HCT116 (cell line): Measurements from ENCODE around the gene ZEB2. TPM values are rescaled to one million over a fixed set of nuclear protein-coding genes. Genes with fewer than 3 reads are reported as not detected.

Source experiments
- ATAC-seq: fragments of 200-7000 bp; cut with Tn5 transposase; 2 replicates; pipeline ENCODE4 v1.9.1; 2020; ENCODE audit warnings: mild to moderate bottlenecking, moderate library complexity
- BruUV-seq: library from RNA; stranded (reverse); fragments of 400-500 nt; replicated peaks from 2 replicates; lab custom pipeline; 2021; lab: Mats Ljungman, UMichigan
- CTCF ChIA-PET: fragments of 300-600 bp; sonication (Branson Sonifier 250); formaldehyde crosslinking; loops from one replicate; lab custom pipeline; 2021; ENCODE audit warnings: antibody characterized with exemption; lab: Charles Lee
- POLR2A ChIA-PET: fragments of 300-600, 350-600 bp; sonication (Branson Sonifier 250); formaldehyde crosslinking; loops from one replicate; lab custom pipeline; 2021; ENCODE audit warnings: antibody characterized with exemption; lab: Charles Lee
- RAD21 ChIA-PET, 2 experiments: fragments of 300-600 bp; sonication (Branson Sonifier 250); formaldehyde crosslinking; loops; one replicate each; lab custom pipeline; 2023; ENCODE audit warnings: low total read pairs in 2 of 2; ENCODE audit not compliant: uncharacterized antibody in 2 of 2, unreplicated experiment in 2 of 2, low non-redundant PET in 1 of 2; lab: Charles Lee
- DNase-seq: peaks from one replicate; pipeline ENCODE4 v3.0.0-alpha.2; 2010; ENCODE audit warnings: low read depth, low spot score
- H2AFZ ChIP-seq: fragments of 200-600 bp; shearing (Covaris generic), sonication (generic); 2 replicates; pipeline ENCODE4 v1.6.1; 2017; ENCODE audit warnings: low read depth, mixed run types, mixed read lengths, antibody characterized with exemption, low read length; ENCODE audit not compliant: poor library complexity, severe bottlenecking
- H3K27ac ChIP-seq: 2 replicates; pipeline ENCODE4 v1.5.1; 2012; ENCODE audit warnings: low read depth, low read length
- H3K27me3 ChIP-seq: fragments of 200-600 bp; sonication (generic); 2 replicates; pipeline ENCODE4 v1.6.1; 2016; ENCODE audit warnings: mixed run types, low read length, mixed read lengths; ENCODE audit not compliant: insufficient read depth
- H3K36me3 ChIP-seq, 2 experiments: fragments of 200-500 bp in 1 of 2; fragments of 200-600 bp in 1 of 2; sonication (Bioruptor generic) in 1 of 2; sonication (generic) in 1 of 2; 2 replicates each; pipeline versions ENCODE4 v1.5.1 to v1.6.1; 2014 to 2016; ENCODE audit warnings: low read length in 2 of 2, inconsistent platforms in 1 of 2, mixed read lengths in 1 of 2, mixed run types in 1 of 2; ENCODE audit not compliant: insufficient read depth in 2 of 2, control insufficient read depth in 1 of 2
- H3K4me1 ChIP-seq, 2 experiments: fragments of 200-600 bp in 1 of 2; sonication (generic) in 1 of 2; 2 replicates each; pipeline versions ENCODE4 v1.5.1 to v1.6.1; 2012 to 2017; ENCODE audit warnings: low read length in 2 of 2, inconsistent platforms in 1 of 2, mild to moderate bottlenecking in 1 of 2, mixed read lengths in 1 of 2, mixed run types in 1 of 2, moderate library complexity in 1 of 2; ENCODE audit not compliant: insufficient read depth in 2 of 2, control insufficient read depth in 1 of 2
- H3K4me2 ChIP-seq: fragments of 200-600 bp; sonication (generic); 2 replicates; pipeline ENCODE4 v1.6.1; 2017; ENCODE audit warnings: mixed run types, low read length, mixed read lengths
- H3K4me3 ChIP-seq, 2 experiments: fragments of 200-600 bp in 1 of 2; sonication (generic) in 1 of 2; replicated peaks in 1 of 2; 2 replicates each; pipeline ENCODE4 v1.5.1; 2011 to 2016; ENCODE audit warnings: low read length in 2 of 2, control low read depth in 1 of 2, low read depth in 1 of 2, mild to moderate bottlenecking in 1 of 2, mixed read lengths in 1 of 2, mixed run types in 1 of 2
- H3K79me2 ChIP-seq: fragments of 200-600 bp; sonication (generic); 2 replicates; pipeline ENCODE4 v1.6.1; 2017; ENCODE audit warnings: mild to moderate bottlenecking, mixed run types, low read length, moderate library complexity, mixed read lengths; ENCODE audit not compliant: insufficient read depth
- H3K9ac ChIP-seq: fragments of 200-600 bp; sonication (generic); 2 replicates; pipeline ENCODE4 v1.6.1; 2016; ENCODE audit warnings: low read length, mixed read lengths
- H3K9me2 ChIP-seq: fragments of 200-600 bp; sonication (generic), shearing (Covaris generic); 2 replicates; pipeline ENCODE4 v1.6.1; 2017; ENCODE audit warnings: mixed run types, mild to moderate bottlenecking, moderate library complexity; ENCODE audit not compliant: insufficient read depth
- H3K9me3 ChIP-seq, 2 experiments: fragments of 200-500 bp in 1 of 2; fragments of 200-600 bp in 1 of 2; sonication (Bioruptor generic) in 1 of 2; sonication (generic) in 1 of 2; 2 replicates each; pipeline ENCODE4 v1.6.1; 2014 to 2017; ENCODE audit warnings: low read length in 2 of 2, mixed read lengths in 2 of 2, inconsistent platforms in 1 of 2, low read depth in 1 of 2, mild to moderate bottlenecking in 1 of 2, mixed run types in 1 of 2, moderate library complexity in 1 of 2; ENCODE audit not compliant: control insufficient read depth in 1 of 2, insufficient read depth in 1 of 2
- H4K20me1 ChIP-seq: fragments of 200-600 bp; sonication (generic), shearing (Covaris generic); 2 replicates; pipeline ENCODE4 v1.6.1; 2017; ENCODE audit warnings: mixed run types, mild to moderate bottlenecking, moderate library complexity; ENCODE audit not compliant: insufficient read depth
- CBX3 ChIP-seq: IDR thresholded peaks from 2 replicates; pipeline ENCODE4 v1.6.1; 2012; ENCODE audit warnings: low read depth
- EGR1 ChIP-seq: IDR thresholded peaks from 2 replicates; pipeline ENCODE4 v1.6.1; 2012; ENCODE audit warnings: low read depth
- ELF1 ChIP-seq: IDR thresholded peaks from 2 replicates; pipeline ENCODE4 v1.6.1; 2012; ENCODE audit warnings: low read depth, borderline replicate concordance
- EZH2 ChIP-seq: fragments of 200-600 bp; sonication (generic); IDR thresholded peaks from 2 replicates; pipeline ENCODE4 v1.6.1; 2017; ENCODE audit warnings: antibody characterized with exemption, mixed run types
- FOSL1 ChIP-seq: IDR thresholded peaks from 2 replicates; pipeline ENCODE4 v1.6.1; 2012; ENCODE audit warnings: low read depth
- JUND ChIP-seq: IDR thresholded peaks from 2 replicates; pipeline ENCODE4 v1.6.1; 2012
- POLR2AphosphoS5 ChIP-seq: IDR thresholded peaks from 2 replicates; pipeline ENCODE4 v1.6.1; 2011; ENCODE audit warnings: mild to moderate bottlenecking, low read depth, low read length, moderate library complexity
- RAD21 ChIP-seq: IDR thresholded peaks from 2 replicates; pipeline ENCODE4 v1.6.1; 2012; ENCODE audit warnings: low read depth, mild to moderate bottlenecking
- SP1 ChIP-seq: IDR thresholded peaks from 2 replicates; pipeline ENCODE4 v1.6.1; 2012; ENCODE audit warnings: low read depth
- TCF7L2 ChIP-seq: IDR thresholded peaks from 2 replicates; pipeline ENCODE4 v1.7.0; 2011; ENCODE audit warnings: borderline replicate concordance, inconsistent platforms; ENCODE audit not compliant: insufficient read depth, insufficient read length; ENCODE audit errors: extremely low read depth
- ZFX ChIP-seq: fragments of 450-650 bp; IDR thresholded peaks from 2 replicates; pipeline ENCODE4 v1.6.1; 2017
- ZNF274 ChIP-seq: fragments of 200-500 bp; sonication (Bioruptor generic); IDR thresholded peaks from 2 replicates; pipeline ENCODE4 v1.6.1; 2014; ENCODE audit warnings: mild to moderate bottlenecking, low read depth, low read length, inconsistent platforms
- intact Hi-C: fragments of 100-400 bp; cut with micrococcal nuclease; formaldehyde crosslinking; loops from 2 replicates; pipeline ENCODE4 v1.10.0; 2022
- total RNA-seq: library from RNA; stranded (reverse); gene quantifications from one replicate; pipeline ENCODE4 v1.2.1, GENCODE V29; 2021; ENCODE audit not compliant: unreplicated experiment
- TF ChIP-seq, protein P1 (sequence below), 3 experiments: fragments of 200-600 bp in 1 of 3; sonication (generic) in 1 of 3; IDR thresholded peaks in 2 of 3; conservative IDR thresholded peaks in 1 of 3; 2 replicates each; pipeline ENCODE4 v1.5.1; 2012 to 2017; ENCODE audit warnings: low read depth in 2 of 3, low read length in 2 of 3, antibody characterized with exemption in 1 of 3, borderline replicate concordance in 1 of 3, control low read depth in 1 of 3, mild to moderate bottlenecking in 1 of 3, mixed read lengths in 1 of 3, mixed run types in 1 of 3, moderate library complexity in 1 of 3; ENCODE audit not compliant: insufficient read depth in 1 of 3
- TF ChIP-seq, protein P2 (sequence below): IDR thresholded peaks from 2 replicates; pipeline ENCODE4 v1.6.1; 2011; ENCODE audit warnings: mild to moderate bottlenecking, low read length, moderate library complexity; ENCODE audit not compliant: insufficient replicate concordance; ENCODE audit errors: extremely low read depth
- TF ChIP-seq, protein P3 (sequence below): IDR thresholded peaks from 2 replicates; pipeline ENCODE4 v1.6.1; 2012

ZEB2 gene
- total RNA-seq, 1 experiment from 2014 or later = 0.81 TPM

DNA sequence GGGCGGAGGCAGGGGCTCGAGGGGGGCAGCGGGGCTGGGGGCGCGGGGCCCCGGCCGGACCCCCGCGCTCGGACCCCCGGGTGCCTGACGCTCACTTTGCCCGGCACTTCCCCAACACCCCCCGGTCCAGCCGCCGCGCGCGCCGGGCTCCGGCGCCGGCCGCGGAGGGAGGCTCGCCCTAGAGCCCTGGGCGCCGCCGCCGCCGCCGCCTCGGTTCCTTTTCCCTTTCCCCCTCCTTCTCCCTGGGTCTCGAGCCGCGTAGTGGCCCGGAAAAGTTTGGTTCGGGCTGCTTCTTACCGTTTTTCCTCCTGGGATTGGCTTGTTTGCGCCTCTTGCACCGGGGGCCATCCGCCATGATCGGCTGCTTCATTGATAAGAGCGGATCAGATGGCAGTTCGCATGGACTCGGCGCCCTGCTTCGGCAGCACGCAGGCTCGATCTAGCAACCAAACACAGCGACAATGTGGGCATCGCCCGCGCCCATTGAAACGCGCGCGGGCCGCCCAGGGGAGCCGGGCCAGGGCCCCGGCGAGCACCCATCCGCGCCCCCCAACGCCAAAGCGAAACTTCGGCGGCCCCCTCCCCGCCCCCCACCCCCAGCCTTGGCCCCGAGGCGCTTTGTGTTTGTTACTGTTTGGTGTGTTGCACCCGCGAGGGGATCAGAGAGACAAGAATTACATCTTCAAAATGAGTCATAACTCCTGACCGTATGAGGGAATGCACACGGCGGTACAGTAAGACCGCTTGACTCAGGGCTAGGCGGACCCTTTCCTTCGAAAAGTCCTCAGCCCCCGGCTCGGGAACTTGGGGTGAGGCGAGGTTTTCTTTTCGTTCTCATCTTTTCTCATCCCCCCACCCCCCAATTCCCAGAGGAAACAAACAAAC lies 2.7 kb downstream of the ZEB2 start:
- Histone ChIP-seq H3K27me3 (peaks cover 49% of the 10 kb centered on the region), H3K4me3 (no peak overlapping the region), H3K4me2 (no peak overlapping the region), H3K9ac (no peak overlapping the region), H3K9me3 (no peaks in the 10 kb centered on the region), H4K20me1 (no peaks in the 10 kb centered on the region), H3K4me1 (peaks cover 0 to 5% of the 10 kb centered on the region in 2 experiments; a peak in 1 of 4 replicates), H3K9me2 (no peaks in the 10 kb centered on the region), H3K27ac (no peak overlapping the region), H3K79me2 (no peaks in the 10 kb centered on the region), H2AFZ (no peak overlapping the region), H3K36me3 (no peaks in the 10 kb centered on the region)
- ChIA-PET POLR2A (no interaction called here), RAD21 (no interaction called here), CTCF (no interaction called here)
- BruUV-seq = no TSS peak
- intact Hi-C loops = no loop called here
- DNase-seq (no peak), ATAC-seq (no peak)
- TF ChIP-seq POLR2AphosphoS5 (no peak), ZNF274 (no peak), JUND (no peak), EGR1 (no peak), EZH2 (no peak), RAD21 (no peak), SP1 (no peak), ELF1 (no peak), FOSL1 (no peak), CBX3 (no peak), TCF7L2 (no peak), ZFX (no peak)
- TF ChIP-seq, protein P1, sequence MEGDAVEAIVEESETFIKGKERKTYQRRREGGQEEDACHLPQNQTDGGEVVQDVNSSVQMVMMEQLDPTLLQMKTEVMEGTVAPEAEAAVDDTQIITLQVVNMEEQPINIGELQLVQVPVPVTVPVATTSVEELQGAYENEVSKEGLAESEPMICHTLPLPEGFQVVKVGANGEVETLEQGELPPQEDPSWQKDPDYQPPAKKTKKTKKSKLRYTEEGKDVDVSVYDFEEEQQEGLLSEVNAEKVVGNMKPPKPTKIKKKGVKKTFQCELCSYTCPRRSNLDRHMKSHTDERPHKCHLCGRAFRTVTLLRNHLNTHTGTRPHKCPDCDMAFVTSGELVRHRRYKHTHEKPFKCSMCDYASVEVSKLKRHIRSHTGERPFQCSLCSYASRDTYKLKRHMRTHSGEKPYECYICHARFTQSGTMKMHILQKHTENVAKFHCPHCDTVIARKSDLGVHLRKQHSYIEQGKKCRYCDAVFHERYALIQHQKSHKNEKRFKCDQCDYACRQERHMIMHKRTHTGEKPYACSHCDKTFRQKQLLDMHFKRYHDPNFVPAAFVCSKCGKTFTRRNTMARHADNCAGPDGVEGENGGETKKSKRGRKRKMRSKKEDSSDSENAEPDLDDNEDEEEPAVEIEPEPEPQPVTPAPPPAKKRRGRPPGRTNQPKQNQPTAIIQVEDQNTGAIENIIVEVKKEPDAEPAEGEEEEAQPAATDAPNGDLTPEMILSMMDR (IDR thresholded peaks at IDR 0.05 in 2 of 3, conservative IDR thresholded peaks at IDR 0.05 in 1 of 3; ENCODE audit: borderline replicate concordance in 1 of 3, insufficient read depth in 1 of 3, low read depth in 2 of 3, low read length in 2 of 3) = no peak
- TF ChIP-seq, protein P2, sequence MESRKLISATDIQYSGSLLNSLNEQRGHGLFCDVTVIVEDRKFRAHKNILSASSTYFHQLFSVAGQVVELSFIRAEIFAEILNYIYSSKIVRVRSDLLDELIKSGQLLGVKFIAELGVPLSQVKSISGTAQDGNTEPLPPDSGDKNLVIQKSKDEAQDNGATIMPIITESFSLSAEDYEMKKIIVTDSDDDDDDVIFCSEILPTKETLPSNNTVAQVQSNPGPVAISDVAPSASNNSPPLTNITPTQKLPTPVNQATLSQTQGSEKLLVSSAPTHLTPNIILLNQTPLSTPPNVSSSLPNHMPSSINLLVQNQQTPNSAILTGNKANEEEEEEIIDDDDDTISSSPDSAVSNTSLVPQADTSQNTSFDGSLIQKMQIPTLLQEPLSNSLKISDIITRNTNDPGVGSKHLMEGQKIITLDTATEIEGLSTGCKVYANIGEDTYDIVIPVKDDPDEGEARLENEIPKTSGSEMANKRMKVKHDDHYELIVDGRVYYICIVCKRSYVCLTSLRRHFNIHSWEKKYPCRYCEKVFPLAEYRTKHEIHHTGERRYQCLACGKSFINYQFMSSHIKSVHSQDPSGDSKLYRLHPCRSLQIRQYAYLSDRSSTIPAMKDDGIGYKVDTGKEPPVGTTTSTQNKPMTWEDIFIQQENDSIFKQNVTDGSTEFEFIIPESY = no peak
- TF ChIP-seq, protein P3, sequence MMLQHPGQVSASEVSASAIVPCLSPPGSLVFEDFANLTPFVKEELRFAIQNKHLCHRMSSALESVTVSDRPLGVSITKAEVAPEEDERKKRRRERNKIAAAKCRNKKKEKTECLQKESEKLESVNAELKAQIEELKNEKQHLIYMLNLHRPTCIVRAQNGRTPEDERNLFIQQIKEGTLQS = no peak
